BE2C (cell line): ENCODE data around the gene ACTR1B.
A peak's percentile ranks its signal among the peaks of the same experiment; 100 is the strongest.

Experiments used
- DNase-seq: peaks from one replicate; pipeline ENCODE4 v3.0.0-alpha.2; 2020
- H3K27me3 ChIP-seq: fragments of 250-450 bp; sonication (Bioruptor Pico); 2 replicates; pipeline ENCODE4 v1.5.1; 2020; ENCODE audit warnings: mild to moderate bottlenecking
- H3K36me3 ChIP-seq: fragments of 250-450 bp; sonication (Bioruptor Pico); 2 replicates; pipeline ENCODE4 v1.5.1; 2020; ENCODE audit warnings: mild to moderate bottlenecking
- H3K4me1 ChIP-seq: fragments of 250-450 bp; sonication (Bioruptor Pico); 2 replicates; pipeline ENCODE4 v1.5.1; 2020
- H3K4me3 ChIP-seq: 2 replicates; pipeline ENCODE4 v1.5.1; 2011; ENCODE audit warnings: low read depth, low read length
- H3K9me3 ChIP-seq: fragments of 250-450 bp; sonication (Bioruptor Pico); 2 replicates; pipeline ENCODE4 v1.5.1; 2020
- TF ChIP-seq, protein P1 (sequence below): IDR thresholded peaks from 2 replicates; pipeline ENCODE4 v1.5.1; 2012; ENCODE audit warnings: mild to moderate bottlenecking, low read depth, low read length

The ACTR1B gene

DNA sequence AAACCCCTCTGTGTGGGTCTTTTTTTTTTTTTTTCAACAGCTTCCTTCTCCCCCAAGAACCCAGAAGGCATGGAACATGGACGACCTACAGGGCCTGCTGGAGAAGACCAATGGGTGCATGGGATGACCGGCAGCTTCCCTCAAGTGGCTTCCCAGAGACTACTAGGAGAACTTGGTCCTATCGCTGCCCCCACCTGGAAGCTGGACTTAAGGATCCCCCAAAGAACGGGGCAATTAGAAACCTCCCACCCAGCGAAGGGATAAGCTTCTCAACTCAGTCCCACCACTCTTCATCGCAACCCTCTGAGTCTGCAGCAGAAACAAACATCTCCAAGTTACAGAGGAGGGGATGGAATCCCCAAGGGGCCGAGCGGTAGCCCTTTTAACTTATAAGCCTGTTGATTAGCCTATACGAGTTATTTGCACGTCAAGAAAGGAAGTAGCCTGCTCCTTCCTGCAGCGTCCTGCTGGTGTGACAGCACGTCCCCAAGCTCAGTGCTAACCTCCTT lies 1.4 kb downstream of the ACTR1B start:
- DNase-seq = no peak
- H3K27me3 ChIP-seq = no peaks in the 10 kb centered on the region
- TF ChIP-seq, protein P1, sequence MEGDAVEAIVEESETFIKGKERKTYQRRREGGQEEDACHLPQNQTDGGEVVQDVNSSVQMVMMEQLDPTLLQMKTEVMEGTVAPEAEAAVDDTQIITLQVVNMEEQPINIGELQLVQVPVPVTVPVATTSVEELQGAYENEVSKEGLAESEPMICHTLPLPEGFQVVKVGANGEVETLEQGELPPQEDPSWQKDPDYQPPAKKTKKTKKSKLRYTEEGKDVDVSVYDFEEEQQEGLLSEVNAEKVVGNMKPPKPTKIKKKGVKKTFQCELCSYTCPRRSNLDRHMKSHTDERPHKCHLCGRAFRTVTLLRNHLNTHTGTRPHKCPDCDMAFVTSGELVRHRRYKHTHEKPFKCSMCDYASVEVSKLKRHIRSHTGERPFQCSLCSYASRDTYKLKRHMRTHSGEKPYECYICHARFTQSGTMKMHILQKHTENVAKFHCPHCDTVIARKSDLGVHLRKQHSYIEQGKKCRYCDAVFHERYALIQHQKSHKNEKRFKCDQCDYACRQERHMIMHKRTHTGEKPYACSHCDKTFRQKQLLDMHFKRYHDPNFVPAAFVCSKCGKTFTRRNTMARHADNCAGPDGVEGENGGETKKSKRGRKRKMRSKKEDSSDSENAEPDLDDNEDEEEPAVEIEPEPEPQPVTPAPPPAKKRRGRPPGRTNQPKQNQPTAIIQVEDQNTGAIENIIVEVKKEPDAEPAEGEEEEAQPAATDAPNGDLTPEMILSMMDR = no peak
- H3K4me1 ChIP-seq = no peaks in the 10 kb centered on the region
- no peaks in the 10 kb centered on the region for H3K36me3 ChIP-seq
- H3K4me3 ChIP-seq = peak overlapping the region; percentile 73
- H3K9me3 ChIP-seq = no peaks in the 10 kb centered on the region

DNA sequence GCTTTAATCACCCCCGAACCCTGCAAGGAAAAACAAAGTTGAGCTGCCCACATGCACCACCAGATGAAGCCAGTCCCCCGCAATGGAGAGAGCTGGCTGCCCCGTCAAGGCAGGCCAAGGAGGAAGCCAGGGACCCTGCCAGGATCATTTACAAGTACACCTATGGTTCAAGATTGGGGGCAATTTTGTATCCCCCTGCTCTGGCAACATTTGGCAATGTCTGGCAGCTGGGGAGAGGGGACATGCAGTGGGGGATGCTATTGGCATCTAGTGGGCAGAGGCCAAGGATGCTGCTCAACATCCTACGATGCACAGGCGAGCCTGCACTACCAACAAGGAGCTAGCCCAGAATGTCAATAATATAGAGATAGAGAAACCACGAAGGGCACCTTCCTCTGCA lies 1.9 kb downstream of the ACTR1B start:
- no peak overlapping the region for H3K4me3 ChIP-seq
- TF ChIP-seq, protein P1 = no peak
- no peaks in the 10 kb centered on the region for H3K27me3 ChIP-seq
- no peak for DNase-seq
- no peaks in the 10 kb centered on the region for H3K4me1 ChIP-seq
- no peaks in the 10 kb centered on the region for H3K9me3 ChIP-seq
- no peaks in the 10 kb centered on the region for H3K36me3 ChIP-seq

DNA sequence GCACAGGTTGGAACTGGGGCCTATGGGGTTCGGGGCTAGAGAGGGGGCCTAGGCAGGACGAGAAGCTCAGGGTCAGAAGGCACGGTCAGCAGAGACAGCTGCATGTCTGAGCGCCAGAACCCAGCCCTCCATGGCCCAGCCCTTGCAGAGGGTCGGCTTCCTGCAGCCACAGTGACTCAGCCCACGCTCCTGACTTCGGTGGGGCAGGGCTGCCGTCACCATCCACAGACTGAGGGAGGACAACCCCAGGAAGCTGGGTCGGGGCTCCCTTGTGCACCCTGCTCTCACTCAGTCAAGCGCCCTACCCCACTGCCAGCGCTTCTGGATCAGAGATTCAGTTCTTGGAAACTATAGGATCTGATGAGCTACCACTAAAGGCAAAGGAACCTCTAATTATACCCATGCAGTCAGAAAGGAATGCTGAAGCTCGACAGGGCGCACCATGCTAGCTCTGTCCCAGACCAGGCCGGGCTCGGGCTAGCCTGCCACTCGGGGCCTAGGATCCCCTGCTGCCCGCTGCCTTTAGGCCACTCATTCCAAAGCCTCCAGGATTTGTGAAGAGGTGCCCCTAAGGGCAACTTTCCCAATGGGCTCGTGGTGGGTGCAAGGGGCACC lies 3.0 kb downstream of the ACTR1B start:
- H3K27me3 ChIP-seq = no peaks in the 10 kb centered on the region
- TF ChIP-seq, protein P1 = no peak
- no peaks in the 10 kb centered on the region for H3K9me3 ChIP-seq
- H3K4me1 ChIP-seq = no peaks in the 10 kb centered on the region
- no peak for DNase-seq
- H3K36me3 ChIP-seq = no peaks in the 10 kb centered on the region
- H3K4me3 ChIP-seq = no peak overlapping the region

DNA sequence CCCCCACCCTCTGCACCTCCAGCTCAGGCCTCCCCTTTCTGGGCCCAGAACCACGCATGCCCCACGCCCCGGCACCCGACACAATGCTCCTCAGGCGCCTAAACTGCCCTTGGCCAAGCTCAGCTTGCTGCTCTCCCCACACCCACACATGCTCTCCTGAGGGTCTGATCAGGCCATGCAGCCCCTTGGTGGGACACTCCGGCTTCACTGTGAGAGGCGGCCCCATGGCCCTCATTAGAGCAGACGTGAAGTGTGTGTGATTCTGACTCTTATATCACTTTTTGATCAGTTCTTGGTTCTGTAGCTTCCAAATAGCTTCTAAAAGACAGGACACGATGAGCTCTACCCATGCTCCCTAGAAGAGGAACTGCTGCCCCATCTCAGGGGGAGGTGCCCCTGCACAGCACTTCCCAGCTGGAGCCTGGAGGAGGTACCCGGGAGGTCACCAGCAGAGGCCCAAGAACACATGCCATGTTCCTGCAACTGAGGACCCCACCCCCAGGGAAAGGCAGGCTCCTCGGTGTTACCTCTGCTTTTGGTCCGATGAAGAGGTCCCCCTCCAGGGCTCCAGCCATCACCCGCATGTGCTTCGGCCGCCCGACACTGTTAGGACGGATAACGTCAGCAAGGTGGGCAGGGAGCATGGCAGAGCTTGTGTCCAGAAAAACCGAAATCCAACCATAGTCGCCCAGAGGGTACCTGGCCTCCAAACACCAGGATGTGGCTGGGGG lies 3.6 kb downstream of the ACTR1B start:
- no peaks in the 10 kb centered on the region for H3K36me3 ChIP-seq
- H3K9me3 ChIP-seq = no peaks in the 10 kb centered on the region
- H3K27me3 ChIP-seq = no peaks in the 10 kb centered on the region
- TF ChIP-seq, protein P1 = no peak
- DNase-seq = no peak
- no peaks in the 10 kb centered on the region for H3K4me1 ChIP-seq
- H3K4me3 ChIP-seq = no peak overlapping the region

DNA sequence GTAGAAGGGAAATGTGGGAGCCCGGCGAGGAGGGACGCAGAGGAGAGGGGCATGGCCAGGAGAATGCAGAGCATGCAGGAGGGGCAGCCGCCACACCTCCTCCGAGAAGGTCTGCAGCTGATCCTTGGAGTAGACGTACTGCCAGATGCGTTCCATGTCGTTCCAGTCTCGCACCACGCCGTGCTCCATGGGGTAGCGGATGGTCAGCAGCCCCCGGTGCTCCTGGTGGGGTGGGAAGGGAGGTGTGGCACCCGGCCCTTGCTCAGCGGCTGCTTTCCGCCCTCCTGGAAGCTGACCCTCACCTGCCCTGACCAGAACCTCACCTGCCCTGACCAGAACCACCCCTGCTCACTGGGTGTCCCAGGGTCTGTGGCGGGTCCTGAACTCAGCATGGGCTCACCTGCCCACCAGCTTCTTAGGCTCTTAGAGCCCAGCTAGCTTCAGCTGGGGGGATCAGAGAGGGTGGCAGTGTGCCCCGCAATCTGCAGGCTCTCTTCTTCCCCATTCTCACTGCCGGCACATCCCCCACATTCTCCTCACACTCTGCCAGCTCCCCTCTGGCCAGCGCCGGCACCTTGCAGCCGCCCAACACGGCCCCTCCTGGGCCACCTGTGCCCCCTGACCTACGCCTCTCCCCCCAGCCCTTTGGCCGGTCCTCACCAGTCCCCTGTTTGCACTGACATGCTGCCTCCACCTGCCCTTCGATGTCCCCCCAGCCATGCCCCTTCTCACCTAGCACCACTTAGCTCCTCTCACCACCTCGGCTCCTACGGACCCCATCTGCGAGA lies 4.4 kb downstream of the ACTR1B start:
- TF ChIP-seq, protein P1 = no peak
- H3K4me1 ChIP-seq = no peaks in the 10 kb centered on the region
- no peaks in the 10 kb centered on the region for H3K27me3 ChIP-seq
- H3K9me3 ChIP-seq = no peaks in the 10 kb centered on the region
- H3K4me3 ChIP-seq = no peak overlapping the region
- no peak for DNase-seq
- no peaks in the 10 kb centered on the region for H3K36me3 ChIP-seq
